Loucy (cell line): ENCODE data around the gene CCHCR1.

Source experiments
- H2AFZ ChIP-seq: fragments of 200-600 bp; sonication (generic); 2 replicates; pipeline ENCODE4 v1.6.0; 2016; ENCODE audit warnings: antibody characterized with exemption, mild to moderate bottlenecking, low read length, moderate library complexity
- H3F3A ChIP-seq: fragments of 200-600 bp; 2 replicates; pipeline ENCODE4 v1.6.0; 2016; ENCODE audit warnings: antibody characterized with exemption, low read depth, mild to moderate bottlenecking
- H3K27me3 ChIP-seq: fragments of 200-600 bp; sonication (generic); 2 replicates; pipeline ENCODE4 v1.6.1; 2014; ENCODE audit warnings: low read length, mild to moderate bottlenecking; ENCODE audit not compliant: insufficient read depth, poor library complexity, severe bottlenecking
- H3K36me3 ChIP-seq: fragments of 200-600 bp; sonication (generic); 2 replicates; pipeline ENCODE4 v1.6.1; 2016; ENCODE audit warnings: low read length; ENCODE audit not compliant: insufficient read depth
- H3K4me1 ChIP-seq: fragments of 200-600 bp; sonication (generic); 2 replicates; pipeline ENCODE4 v1.5.1; 2014; ENCODE audit warnings: low read length, mild to moderate bottlenecking; ENCODE audit not compliant: insufficient read depth, poor library complexity, severe bottlenecking
- H3K4me2 ChIP-seq: fragments of 200-600 bp; sonication (generic); 2 replicates; pipeline ENCODE4 v1.6.0; 2014; ENCODE audit warnings: antibody characterized with exemption, low read length, low read depth, mild to moderate bottlenecking; ENCODE audit not compliant: poor library complexity, severe bottlenecking
- H3K4me3 ChIP-seq: fragments of 200-600 bp; sonication (generic); 2 replicates; pipeline ENCODE4 v1.5.1; 2014; ENCODE audit warnings: low read length, mild to moderate bottlenecking, mixed read lengths; ENCODE audit not compliant: poor library complexity, severe bottlenecking
- H3K79me2 ChIP-seq: fragments of 200-600 bp; sonication (generic); 2 replicates; pipeline ENCODE4 v1.6.1; 2014; ENCODE audit warnings: low read length; ENCODE audit not compliant: insufficient read depth
- H3K9ac ChIP-seq: fragments of 200-600 bp; sonication (generic); 2 replicates; pipeline ENCODE4 v1.6.0; 2014; ENCODE audit warnings: mild to moderate bottlenecking, low read depth, low read length, moderate library complexity; ENCODE audit not compliant: poor library complexity, severe bottlenecking
- H3K9me2 ChIP-seq: fragments of 200-600 bp; sonication (generic); replicated peaks from 2 replicates; pipeline ENCODE4 v1.6.1; 2016; ENCODE audit warnings: low read depth, low read length, mixed read lengths
- H3K9me3 ChIP-seq: fragments of 200-600 bp; sonication (generic); 2 replicates; pipeline ENCODE4 v1.6.1; 2014; ENCODE audit warnings: mild to moderate bottlenecking, antibody characterized with exemption, low read length, low read depth; ENCODE audit not compliant: insufficient read depth
- H4K20me1 ChIP-seq: fragments of 200-600 bp; sonication (generic); 2 replicates; pipeline ENCODE4 v1.6.0; 2014; ENCODE audit warnings: antibody characterized with exemption, low read length, mild to moderate bottlenecking; ENCODE audit not compliant: insufficient read depth, poor library complexity, severe bottlenecking
- EZH2phosphoT487 ChIP-seq: fragments of 200-600 bp; IDR thresholded peaks from 2 replicates; pipeline ENCODE4 v1.6.1; 2018; ENCODE audit warnings: antibody characterized with exemption, mild to moderate bottlenecking, moderate library complexity, borderline replicate concordance
- TF ChIP-seq, protein P1 (sequence below): fragments of 200-600 bp; sonication (generic); conservative IDR thresholded peaks from 2 replicates; pipeline ENCODE4 v1.5.1; 2014; ENCODE audit warnings: mild to moderate bottlenecking, antibody characterized with exemption, low read length

Gene CCHCR1

DNA sequence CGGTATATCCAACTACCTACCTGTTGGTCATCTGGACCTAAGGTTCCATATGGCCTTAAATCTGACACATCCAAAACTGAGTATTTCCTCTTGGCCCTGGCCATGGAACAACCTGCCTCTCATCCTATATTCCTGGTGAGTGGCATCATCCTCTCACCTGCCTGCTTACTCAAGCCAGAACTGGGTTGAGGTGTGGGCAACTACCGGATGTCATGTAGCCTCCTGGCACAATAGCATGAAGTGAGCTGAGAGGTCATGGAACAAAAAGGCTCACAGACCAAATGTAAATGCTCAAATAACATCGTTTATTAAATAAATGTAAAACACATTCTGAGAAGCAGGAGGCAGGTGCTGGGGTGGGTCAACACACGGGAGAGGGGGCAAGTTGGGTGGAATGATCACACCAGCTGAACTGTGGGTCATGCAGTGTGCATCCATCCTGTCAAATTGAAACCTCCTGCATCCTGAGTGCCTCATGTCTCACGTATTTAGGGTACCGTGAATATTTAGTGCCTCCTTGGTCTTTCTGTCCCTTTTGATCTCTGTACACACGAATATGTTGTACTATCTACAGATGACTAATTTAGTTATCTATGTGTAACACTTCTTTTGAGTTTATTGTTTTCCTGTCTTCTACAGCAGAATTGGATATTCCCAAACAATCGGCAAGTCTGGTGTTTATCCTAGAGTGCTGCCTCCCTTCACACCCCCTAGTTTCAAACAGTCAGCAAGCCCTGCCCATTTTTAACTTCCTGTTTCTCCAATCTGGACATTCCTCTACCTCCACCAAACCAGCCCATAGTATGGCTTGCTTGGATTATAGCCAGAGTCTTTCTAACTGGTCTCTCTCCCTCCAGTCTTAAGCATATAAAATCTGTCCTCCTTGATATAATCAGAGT lies 20.8 kb upstream of the CCHCR1 start:
- Histone ChIP-seq H3K27me3 (no peaks in the 10 kb centered on the region), H3K79me2 (peaks cover 3% of the 10 kb centered on the region; the same call in 1 of the 2 replicates), H3K9me3 (no peaks in the 10 kb centered on the region), H4K20me1 (no peaks in the 10 kb centered on the region), H3K36me3 (no peaks in the 10 kb centered on the region), H2AFZ (no peak overlapping the region), H3K4me2 (no peak overlapping the region), H3K4me3 (no peak overlapping the region), H3K9me2 (no peaks in the 10 kb centered on the region), H3F3A (no peaks in the 10 kb centered on the region), H3K9ac (no peak overlapping the region), H3K4me1 (no peaks in the 10 kb centered on the region)
- TF ChIP-seq, protein P1, sequence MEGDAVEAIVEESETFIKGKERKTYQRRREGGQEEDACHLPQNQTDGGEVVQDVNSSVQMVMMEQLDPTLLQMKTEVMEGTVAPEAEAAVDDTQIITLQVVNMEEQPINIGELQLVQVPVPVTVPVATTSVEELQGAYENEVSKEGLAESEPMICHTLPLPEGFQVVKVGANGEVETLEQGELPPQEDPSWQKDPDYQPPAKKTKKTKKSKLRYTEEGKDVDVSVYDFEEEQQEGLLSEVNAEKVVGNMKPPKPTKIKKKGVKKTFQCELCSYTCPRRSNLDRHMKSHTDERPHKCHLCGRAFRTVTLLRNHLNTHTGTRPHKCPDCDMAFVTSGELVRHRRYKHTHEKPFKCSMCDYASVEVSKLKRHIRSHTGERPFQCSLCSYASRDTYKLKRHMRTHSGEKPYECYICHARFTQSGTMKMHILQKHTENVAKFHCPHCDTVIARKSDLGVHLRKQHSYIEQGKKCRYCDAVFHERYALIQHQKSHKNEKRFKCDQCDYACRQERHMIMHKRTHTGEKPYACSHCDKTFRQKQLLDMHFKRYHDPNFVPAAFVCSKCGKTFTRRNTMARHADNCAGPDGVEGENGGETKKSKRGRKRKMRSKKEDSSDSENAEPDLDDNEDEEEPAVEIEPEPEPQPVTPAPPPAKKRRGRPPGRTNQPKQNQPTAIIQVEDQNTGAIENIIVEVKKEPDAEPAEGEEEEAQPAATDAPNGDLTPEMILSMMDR: no peak
- TF ChIP-seq EZH2phosphoT487: no peak

DNA sequence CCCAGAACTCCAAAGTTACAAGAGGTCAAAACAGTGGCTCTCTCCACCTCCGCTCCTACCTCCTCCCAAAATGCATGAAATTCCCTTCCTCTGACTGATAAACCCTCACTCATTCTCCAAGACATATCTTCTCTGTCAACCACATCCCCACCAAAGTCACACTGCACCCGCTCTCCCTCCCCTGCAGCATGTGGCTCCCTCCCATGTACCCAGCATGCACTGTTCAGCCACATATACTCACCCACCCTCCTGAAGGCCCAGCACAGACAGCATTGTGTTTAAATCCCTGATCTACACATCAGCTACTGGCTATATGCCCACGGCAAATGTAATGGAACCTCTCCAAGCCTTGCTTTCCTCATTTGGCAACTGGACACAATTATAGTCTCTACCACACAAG lies 18.4 kb upstream of the CCHCR1 start:
- Histone ChIP-seq H3K4me2 (no peak overlapping the region), H3K9me2 (no peaks in the 10 kb centered on the region), H3K9ac (peak overlapping the region; percentile 17)

DNA sequence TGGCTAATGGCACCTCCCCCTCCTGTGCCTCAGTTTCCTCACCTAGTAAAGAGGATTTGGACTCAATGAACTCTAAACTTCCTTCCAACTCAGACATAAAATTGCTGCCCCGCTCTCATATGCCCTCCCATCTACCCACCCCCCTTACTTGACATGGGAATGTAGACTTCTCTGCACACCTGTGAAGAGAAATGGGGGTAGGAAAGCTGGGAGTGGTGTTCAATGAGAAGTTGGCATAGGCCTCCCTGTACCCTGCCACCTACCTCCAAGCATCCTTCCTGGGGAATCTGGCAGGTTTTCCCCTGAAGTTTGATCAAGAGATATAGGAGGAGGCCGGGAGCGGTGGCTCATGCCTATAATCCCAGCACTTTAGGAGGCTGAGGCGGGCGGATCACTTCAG lies 16.8 kb upstream of the CCHCR1 start:
- Histone ChIP-seq H3K9me2 (no peaks in the 10 kb centered on the region), H3K9me3 (no peaks in the 10 kb centered on the region), H3K4me2 (no peak overlapping the region), H4K20me1 (no peaks in the 10 kb centered on the region), H3K27me3 (no peaks in the 10 kb centered on the region), H3K4me3 (no peak overlapping the region), H3F3A (no peaks in the 10 kb centered on the region), H3K36me3 (no peaks in the 10 kb centered on the region), H3K79me2 (no peaks in the 10 kb centered on the region), H3K9ac (no peak overlapping the region), H2AFZ (no peak overlapping the region), H3K4me1 (no peaks in the 10 kb centered on the region)
- TF ChIP-seq EZH2phosphoT487: no peak
- TF ChIP-seq, protein P1: no peak

More for the DNA sequence above, 18.4 kb upstream of the CCHCR1 start:
- H3K4me1 ChIP-seq: no peaks in the 10 kb centered on the region
- no peaks in the 10 kb centered on the region for H4K20me1 ChIP-seq
- no peak for TF ChIP-seq EZH2phosphoT487
- TF ChIP-seq, protein P1: no peak
- no peaks in the 10 kb centered on the region for H3K36me3 ChIP-seq
- H3F3A ChIP-seq: no peaks in the 10 kb centered on the region
- H2AFZ ChIP-seq: no peak overlapping the region
- no peaks in the 10 kb centered on the region for H3K9me3 ChIP-seq
- no peak overlapping the region for H3K4me3 ChIP-seq
- no peaks in the 10 kb centered on the region for H3K27me3 ChIP-seq
- peaks cover 3% of the 10 kb centered on the region; the same call in 1 of the 2 replicates for H3K79me2 ChIP-seq
